Measurements from ENCODE around the gene NHS.
A peak's percentile ranks its signal among the peaks of the same experiment; 100 is the strongest.

Gene NHS

GRCh38 chrX:17596061-17596460 is 221.1 kb downstream of the NHS start:
- CTCF ChIA-PET = no interaction called here
- Mint-ChIP-seq H3K27ac (no peak overlapping the region), H3K27me3 (peaks cover 4% of the 10 kb centered on the region), H3K4me3 (no peak overlapping the region), H3K4me1 (peaks cover 15% of the 10 kb centered on the region), H3K36me3 (no peaks in the 10 kb centered on the region), H3K9me3 (no peaks in the 10 kb centered on the region)
- DNase-seq = no peak

GRCh38 chrX:17596546-17597205 is 221.7 kb downstream of the NHS start:
- Mint-ChIP-seq H3K27ac (no peak overlapping the region), H3K4me1 (peaks cover 9% of the 10 kb centered on the region), H3K36me3 (no peaks in the 10 kb centered on the region), H3K9me3 (no peaks in the 10 kb centered on the region), H3K4me3 (no peak overlapping the region), H3K27me3 (peaks cover 4% of the 10 kb centered on the region)
- DNase-seq = no peak
- CTCF ChIA-PET = no interaction called here

- no peak overlapping the region for H3K27ac Mint-ChIP-seq
These were observed 222.3 kb downstream of the NHS start for GRCh38 chrX:17597327-17597726.

GRCh38 chrX:17597836-17598439 is 222.9 kb downstream of the NHS start:
- H3K27me3 Mint-ChIP-seq = peaks cover 4% of the 10 kb centered on the region
- no peak overlapping the region for H3K4me3 Mint-ChIP-seq
- peaks cover 3% of the 10 kb centered on the region for H3K4me1 Mint-ChIP-seq
- DNase-seq = no peak
- H3K27ac Mint-ChIP-seq = no peak overlapping the region
- H3K9me3 Mint-ChIP-seq = no peaks in the 10 kb centered on the region
- CTCF ChIA-PET = no interaction called here
- no peaks in the 10 kb centered on the region for H3K36me3 Mint-ChIP-seq

More at GRCh38 chrX:17597327-17597726, 222.3 kb downstream of the NHS start:
- Mint-ChIP-seq H3K27me3 (peaks cover 4% of the 10 kb centered on the region), H3K4me3 (no peak overlapping the region), H3K36me3 (no peaks in the 10 kb centered on the region), H3K4me1 (peaks cover 3% of the 10 kb centered on the region), H3K9me3 (no peaks in the 10 kb centered on the region)
- no peak for DNase-seq
- CTCF ChIA-PET = no interaction called here

GRCh38 chrX:17601441-17602200 is 226.6 kb downstream of the NHS start:
- Mint-ChIP-seq H3K9me3 (no peaks in the 10 kb centered on the region), H3K27ac (no peak overlapping the region), H3K4me3 (no peak overlapping the region), H3K4me1 (no peaks in the 10 kb centered on the region), H3K36me3 (no peaks in the 10 kb centered on the region), H3K27me3 (peaks cover 4% of the 10 kb centered on the region)
- CTCF ChIA-PET = no interaction called here
- no peak for DNase-seq

- H3K36me3 Mint-ChIP-seq = no peaks in the 10 kb centered on the region
- no peak for DNase-seq
- H3K9me3 Mint-ChIP-seq = no peaks in the 10 kb centered on the region
- no peaks in the 10 kb centered on the region for H3K4me1 Mint-ChIP-seq
- H3K27me3 Mint-ChIP-seq = peaks cover 4% of the 10 kb centered on the region
- CTCF ChIA-PET = no interaction called here
- H3K4me3 Mint-ChIP-seq = no peak overlapping the region
- H3K27ac Mint-ChIP-seq = no peak overlapping the region
These were observed 227.2 kb downstream of the NHS start for GRCh38 chrX:17602245-17602644.

- CTCF ChIA-PET = no interaction called here
- Mint-ChIP-seq H3K4me3 (no peak overlapping the region), H3K27ac (no peak overlapping the region), H3K9me3 (no peaks in the 10 kb centered on the region), H3K4me1 (no peaks in the 10 kb centered on the region), H3K27me3 (peaks cover 4% of the 10 kb centered on the region), H3K36me3 (no peaks in the 10 kb centered on the region)
- no peak for DNase-seq
These were observed 228.2 kb downstream of the NHS start for GRCh38 chrX:17603196-17603595.

GRCh38 chrX:17605676-17606075 is 230.7 kb downstream of the NHS start:
- Mint-ChIP-seq H3K4me3 (no peak overlapping the region), H3K27ac (no peak overlapping the region), H3K36me3 (no peaks in the 10 kb centered on the region), H3K4me1 (no peaks in the 10 kb centered on the region), H3K27me3 (no peaks in the 10 kb centered on the region), H3K9me3 (no peaks in the 10 kb centered on the region)
- DNase-seq = no peak
- CTCF ChIA-PET = no interaction called here

GRCh38 chrX:17606231-17606630 is 231.2 kb downstream of the NHS start:
- no peaks in the 10 kb centered on the region for H3K9me3 Mint-ChIP-seq
- H3K4me3 Mint-ChIP-seq = no peak overlapping the region
- CTCF ChIA-PET = no interaction called here
- H3K36me3 Mint-ChIP-seq = no peaks in the 10 kb centered on the region
- H3K27ac Mint-ChIP-seq = no peak overlapping the region
- H3K4me1 Mint-ChIP-seq = no peaks in the 10 kb centered on the region
- H3K27me3 Mint-ChIP-seq = no peaks in the 10 kb centered on the region
- DNase-seq = no peak

GRCh38 chrX:17608888-17609287 is 233.9 kb downstream of the NHS start:
- Mint-ChIP-seq H3K27me3 (peaks cover 4% of the 10 kb centered on the region), H3K36me3 (no peaks in the 10 kb centered on the region), H3K27ac (no peak overlapping the region), H3K4me1 (peaks cover 7% of the 10 kb centered on the region), H3K4me3 (no peak overlapping the region), H3K9me3 (no peaks in the 10 kb centered on the region)
- DNase-seq = no peak
- CTCF ChIA-PET = no interaction called here

GRCh38 chrX:17610788-17611187 is 235.8 kb downstream of the NHS start:
- Mint-ChIP-seq H3K4me1 (peaks cover 16% of the 10 kb centered on the region), H3K4me3 (no peak overlapping the region), H3K36me3 (no peaks in the 10 kb centered on the region), H3K9me3 (no peaks in the 10 kb centered on the region), H3K27me3 (peaks cover 4% of the 10 kb centered on the region), H3K27ac (no peak overlapping the region)
- no peak for DNase-seq
- CTCF ChIA-PET = no interaction called here

- H3K36me3 Mint-ChIP-seq = no peaks in the 10 kb centered on the region
These were observed 239.1 kb downstream of the NHS start for GRCh38 chrX:17613979-17614588.

GRCh38 chrX:17616936-17617335 is 241.9 kb downstream of the NHS start:
- no peak overlapping the region for H3K4me3 Mint-ChIP-seq
- no peaks in the 10 kb centered on the region for H3K36me3 Mint-ChIP-seq
- peaks cover 16% of the 10 kb centered on the region for H3K4me1 Mint-ChIP-seq
- peaks cover 4% of the 10 kb centered on the region for H3K27me3 Mint-ChIP-seq
- no peak overlapping the region for H3K27ac Mint-ChIP-seq
- CTCF ChIA-PET = no interaction called here
- no peaks in the 10 kb centered on the region for H3K9me3 Mint-ChIP-seq
- no peak for DNase-seq

More at GRCh38 chrX:17613979-17614588, 239.1 kb downstream of the NHS start:
- DNase-seq = peak; percentile 26
- CTCF ChIA-PET = interaction anchor here (0.9 kb wide), 1 partner anchor 10 kb away, joined by 3 read pairs; no protein-coding TSS in a partner anchor
- Mint-ChIP-seq H3K27ac (peak overlapping the region; percentile 22), H3K9me3 (no peaks in the 10 kb centered on the region), H3K4me3 (no peak overlapping the region), H3K4me1 (peaks cover 16% of the 10 kb centered on the region), H3K27me3 (peaks cover 4% of the 10 kb centered on the region)

GRCh38 chrX:17617806-17618205 is 242.8 kb downstream of the NHS start:
- CTCF ChIA-PET = no interaction called here
- DNase-seq = no peak
- Mint-ChIP-seq H3K27me3 (no peaks in the 10 kb centered on the region), H3K36me3 (no peaks in the 10 kb centered on the region), H3K4me3 (no peak overlapping the region), H3K4me1 (peaks cover 16% of the 10 kb centered on the region), H3K9me3 (no peaks in the 10 kb centered on the region), H3K27ac (no peak overlapping the region)

All from activated naive CD4-positive, alpha-beta T cell treated with anti-CD3 and anti-CD28 coated beads, Interleukin-2, amount 10 ng/mL, durations not matched to agents 7 days and 5 days (primary cell).